DOHH2 (cell line): ENCODE measurements around the gene CRK.

Experiments
- H3F3A ChIP-seq: fragments of 200-600 bp; sonication (generic), shearing (Covaris generic); 2 replicates; pipeline ENCODE4 v1.6.0; 2016; ENCODE audit warnings: antibody characterized with exemption, mild to moderate bottlenecking; ENCODE audit not compliant: control insufficient read depth, insufficient read depth
- H3K27ac ChIP-seq: fragments of 200-600 bp; sonication (generic); 2 replicates; pipeline ENCODE4 v1.5.1; 2014; ENCODE audit warnings: low read depth, mild to moderate bottlenecking, low read length, moderate library complexity
- H3K27me3 ChIP-seq: fragments of 200-600 bp; sonication (generic); 2 replicates; pipeline ENCODE4 v1.6.1; 2014; ENCODE audit warnings: mild to moderate bottlenecking, low read length, mixed read lengths; ENCODE audit not compliant: control insufficient read depth
- H3K36me3 ChIP-seq: fragments of 200-600 bp; sonication (generic); 2 replicates; pipeline ENCODE4 v1.6.1; 2014; ENCODE audit warnings: mild to moderate bottlenecking, low read length, moderate library complexity, mixed read lengths; ENCODE audit not compliant: control insufficient read depth
- H3K4me1 ChIP-seq: fragments of 200-600 bp; sonication (generic); 2 replicates; pipeline ENCODE4 v1.6.1; 2014; ENCODE audit warnings: mild to moderate bottlenecking, low read length, mixed read lengths; ENCODE audit not compliant: control insufficient read depth
- H3K4me2 ChIP-seq: fragments of 200-600 bp; sonication (generic); 2 replicates; pipeline ENCODE4 v1.6.0; 2014; ENCODE audit warnings: mild to moderate bottlenecking, low read length, moderate library complexity
- H3K4me3 ChIP-seq: fragments of 200-600 bp; sonication (generic); 2 replicates; pipeline ENCODE4 v1.5.1; 2014; ENCODE audit warnings: mild to moderate bottlenecking, low read length, mixed read lengths
- H3K79me2 ChIP-seq: fragments of 200-600 bp; sonication (generic); 2 replicates; pipeline ENCODE4 v1.6.1; 2014; ENCODE audit warnings: mild to moderate bottlenecking, low read length, mixed read lengths; ENCODE audit not compliant: control insufficient read depth
- H3K9me2 ChIP-seq: fragments of 200-600 bp; sonication (generic); replicated peaks from 2 replicates; pipeline ENCODE4 v1.6.1; 2014; ENCODE audit warnings: mild to moderate bottlenecking, low read length, mixed read lengths; ENCODE audit not compliant: control insufficient read depth
- H3K9me3 ChIP-seq: fragments of 200-600 bp; sonication (generic); 2 replicates; pipeline ENCODE4 v1.6.1; 2014; ENCODE audit warnings: antibody characterized with exemption, low read length, mixed read lengths; ENCODE audit not compliant: control insufficient read depth, insufficient read depth
- H4K20me1 ChIP-seq: fragments of 200-600 bp; sonication (generic); 2 replicates; pipeline ENCODE4 v1.6.0; 2014; ENCODE audit warnings: low read depth, mild to moderate bottlenecking, antibody characterized with exemption, low read length, moderate library complexity; ENCODE audit not compliant: control insufficient read depth, insufficient read depth
- CTCF ChIP-seq: fragments of 200-600 bp; sonication (generic); IDR thresholded peaks from one replicate; pipeline ENCODE4 v1.5.1; 2014; ENCODE audit warnings: antibody characterized with exemption, mild to moderate bottlenecking, low read depth, low read length; ENCODE audit not compliant: poor library complexity, severe bottlenecking
- EZH2phosphoT487 ChIP-seq: fragments of 200-600 bp; sonication (generic); IDR thresholded peaks from 2 replicates; pipeline ENCODE4 v1.6.1; 2017; ENCODE audit warnings: borderline replicate concordance, mild to moderate bottlenecking, antibody characterized with exemption, low read length, moderate library complexity, mixed read lengths

CRK gene

GRCh38 chr17:1471911-1472821 is 16.1 kb upstream of the CRK start:
- Histone ChIP-seq H3K9me2 (no peaks in the 10 kb centered on the region), H4K20me1 (no peaks in the 10 kb centered on the region), H3K36me3 (peaks cover 12% of the 10 kb centered on the region), H3K27ac (no peak overlapping the region), H3K4me1 (peaks cover 9% of the 10 kb centered on the region), H3K4me2 (no peak overlapping the region), H3K27me3 (no peaks in the 10 kb centered on the region), H3F3A (no peaks in the 10 kb centered on the region; the same call in 1 of the 2 replicates), H3K9me3 (no peaks in the 10 kb centered on the region), H3K4me3 (no peak overlapping the region), H3K79me2 (no peaks in the 10 kb centered on the region)
- TF ChIP-seq EZH2phosphoT487: no peak
- TF ChIP-seq CTCF: no peak

GRCh38 chr17:1471490-1471889 is 15.5 kb upstream of the CRK start:
- H3K36me3 ChIP-seq: peaks cover 12% of the 10 kb centered on the region

GRCh38 chr17:1470755-1471462 is 14.9 kb upstream of the CRK start:
- no peaks in the 10 kb centered on the region for H3F3A ChIP-seq
- peaks cover 12% of the 10 kb centered on the region for H3K36me3 ChIP-seq
- H3K4me2 ChIP-seq: no peak overlapping the region
- H3K4me1 ChIP-seq: peaks cover 9% of the 10 kb centered on the region
- no peak overlapping the region for H3K27ac ChIP-seq
- H3K27me3 ChIP-seq: no peaks in the 10 kb centered on the region
- H4K20me1 ChIP-seq: no peaks in the 10 kb centered on the region
- H3K9me2 ChIP-seq: no peaks in the 10 kb centered on the region
- no peak overlapping the region for H3K4me3 ChIP-seq
- TF ChIP-seq EZH2phosphoT487: no peak
- TF ChIP-seq CTCF: no peak
- no peaks in the 10 kb centered on the region for H3K9me3 ChIP-seq
- no peaks in the 10 kb centered on the region for H3K79me2 ChIP-seq

More at GRCh38 chr17:1471490-1471889, 15.5 kb upstream of the CRK start:
- Histone ChIP-seq H3K27ac (no peak overlapping the region), H3K9me3 (no peaks in the 10 kb centered on the region), H3K27me3 (no peaks in the 10 kb centered on the region), H3K4me2 (no peak overlapping the region), H3K9me2 (no peaks in the 10 kb centered on the region), H3K4me3 (no peak overlapping the region), H3K79me2 (no peaks in the 10 kb centered on the region), H4K20me1 (no peaks in the 10 kb centered on the region), H3F3A (no peaks in the 10 kb centered on the region; the same call in 1 of the 2 replicates), H3K4me1 (peaks cover 9% of the 10 kb centered on the region)
- TF ChIP-seq EZH2phosphoT487: no peak
- TF ChIP-seq CTCF: no peak
